Astrocyte (in vitro differentiated cells and primary cell): ENCODE data around the gene ASGR2. TPM values are rescaled to one million over a fixed set of nuclear protein-coding genes. Genes with fewer than 3 reads are reported as not detected.

Experiments used
- DNase-seq: peaks from one replicate; pipeline ENCODE4 v3.0.0-alpha.2; 2010; ENCODE audit warnings: low read depth
- FAIRE-seq: peaks from 2 replicates; lab custom pipeline; 2011; peaks lifted over from hg19 to GRCh38; lab: Jason Lieb, UNC
- H2AFZ ChIP-seq: 2 replicates; pipeline ENCODE4 v1.6.0; 2012; ENCODE audit warnings: low read depth, low read length, inconsistent platforms
- H3K27ac ChIP-seq: 2 replicates; pipeline ENCODE4 v1.5.1; 2011; ENCODE audit warnings: low read depth, low read length, inconsistent platforms
- H3K27me3 ChIP-seq: 2 replicates; pipeline ENCODE4 v1.6.0; 2011; ENCODE audit warnings: low read length, inconsistent platforms; ENCODE audit not compliant: insufficient read depth
- H3K36me3 ChIP-seq: 2 replicates; pipeline ENCODE4 v1.5.1; 2011; ENCODE audit warnings: low read length, inconsistent platforms; ENCODE audit not compliant: insufficient read depth
- H3K4me1 ChIP-seq: 2 replicates; pipeline ENCODE4 v1.5.1; 2011; ENCODE audit warnings: low read length, inconsistent platforms; ENCODE audit not compliant: insufficient read depth
- H3K4me2 ChIP-seq: 2 replicates; pipeline ENCODE4 v1.6.0; 2012; ENCODE audit warnings: low read length, inconsistent platforms
- H3K4me3 ChIP-seq: 2 replicates; pipeline ENCODE4 v1.5.1; 2011; ENCODE audit warnings: low read depth, mild to moderate bottlenecking, low read length, inconsistent platforms; ENCODE audit not compliant: insufficient read depth
- H3K79me2 ChIP-seq: 2 replicates; pipeline ENCODE4 v1.6.0; 2012; ENCODE audit warnings: mild to moderate bottlenecking, low read length, inconsistent platforms; ENCODE audit not compliant: insufficient read depth
- H3K9ac ChIP-seq: 2 replicates; pipeline ENCODE4 v1.6.0; 2012; ENCODE audit warnings: mild to moderate bottlenecking, low read length, inconsistent platforms
- H3K9me3 ChIP-seq: 2 replicates; pipeline ENCODE4 v1.5.1; 2012; ENCODE audit warnings: low read depth, mild to moderate bottlenecking, low read length, inconsistent platforms; ENCODE audit not compliant: insufficient read depth
- H4K20me1 ChIP-seq: 2 replicates; pipeline ENCODE4 v1.6.0; 2012; ENCODE audit warnings: low read length, inconsistent platforms; ENCODE audit not compliant: insufficient read depth
- H3K27ac Mint-ChIP-seq: one replicate; pipeline ENCODE4 v1.8.0; 2021; ENCODE audit warnings: mild to moderate bottlenecking, mixed read lengths; ENCODE audit not compliant: unreplicated experiment
- H3K27me3 Mint-ChIP-seq: one replicate; pipeline ENCODE4 v1.8.0; 2021; ENCODE audit warnings: low read depth, mixed read lengths; ENCODE audit not compliant: unreplicated experiment
- H3K36me3 Mint-ChIP-seq: one replicate; pipeline ENCODE4 v1.8.0; 2021; ENCODE audit warnings: low read depth, mixed read lengths; ENCODE audit not compliant: unreplicated experiment
- H3K4me1 Mint-ChIP-seq: one replicate; pipeline ENCODE4 v1.8.0; 2021; ENCODE audit warnings: low read depth, mixed read lengths; ENCODE audit not compliant: unreplicated experiment
- H3K4me3 Mint-ChIP-seq: one replicate; pipeline ENCODE4 v1.8.0; 2021; ENCODE audit warnings: mild to moderate bottlenecking, moderate library complexity, mixed read lengths; ENCODE audit not compliant: unreplicated experiment
- H3K9me3 Mint-ChIP-seq: one replicate; pipeline ENCODE4 v1.8.0; 2021; ENCODE audit warnings: mild to moderate bottlenecking, mixed read lengths; ENCODE audit not compliant: unreplicated experiment
- EZH2 ChIP-seq: IDR thresholded peaks from 2 replicates; pipeline ENCODE4 v1.6.1; 2012; ENCODE audit warnings: mild to moderate bottlenecking, low read length, inconsistent platforms; ENCODE audit not compliant: insufficient read depth
- total RNA-seq: library from RNA; stranded (reverse); gene quantifications from 2 replicates; pipeline ENCODE4 v1.2.1, GENCODE V29; 2021
- TF ChIP-seq, protein P1 (sequence below): IDR thresholded peaks from 2 replicates; pipeline ENCODE4 v1.5.1; 2011; ENCODE audit warnings: low read depth, mild to moderate bottlenecking, inconsistent platforms, low read length, moderate library complexity; ENCODE audit not compliant: insufficient read depth

The ASGR2 gene
- total RNA-seq, 1 donor from 2014 or later = not detected

DNA sequence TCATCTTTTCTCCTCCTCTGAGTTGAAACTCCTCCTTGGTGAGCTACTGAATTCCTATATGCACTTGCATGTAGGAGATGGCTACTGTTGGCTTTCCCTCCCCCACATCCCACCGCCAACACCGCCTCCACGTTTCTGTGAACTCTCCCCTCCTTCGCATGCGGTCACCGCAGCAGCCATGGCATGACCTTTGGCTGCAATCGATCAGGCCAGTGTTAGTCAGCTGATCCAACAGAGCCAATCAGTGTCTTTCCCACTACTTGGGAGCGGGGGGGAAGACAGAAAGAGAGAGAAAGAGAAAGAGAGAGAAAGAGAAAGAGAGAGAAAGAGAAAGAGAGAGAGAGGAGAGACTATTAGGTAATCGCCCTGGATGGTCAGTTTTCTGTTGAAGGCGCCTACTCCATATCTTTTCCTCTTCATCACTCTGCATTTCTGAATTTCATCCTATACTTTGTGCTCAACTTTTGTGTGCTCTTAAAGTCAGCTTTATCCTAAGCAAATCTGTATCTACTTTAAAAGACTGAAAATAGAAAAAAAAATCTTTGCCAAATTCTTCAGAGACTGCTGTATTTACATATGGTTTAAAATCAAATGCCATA is 41.8 kb upstream of the ASGR2 start:
- FAIRE-seq (no peak), DNase-seq (no peak)
- Histone ChIP-seq H3K9me3 (no peaks in the 10 kb centered on the region), H3K4me2 (no peak overlapping the region), H4K20me1 (no peaks in the 10 kb centered on the region), H3K4me1 (no peaks in the 10 kb centered on the region), H3K27me3 (peaks cover 8% of the 10 kb centered on the region), H2AFZ (no peak overlapping the region), H3K36me3 (no peaks in the 10 kb centered on the region), H3K9ac (no peak overlapping the region), H3K27ac (no peak overlapping the region), H3K79me2 (no peaks in the 10 kb centered on the region), H3K4me3 (no peak overlapping the region)
- no peaks in the 10 kb centered on the region for H3K4me1 Mint-ChIP-seq
- H3K4me3 Mint-ChIP-seq = no peak overlapping the region
- H3K9me3 Mint-ChIP-seq = no peaks in the 10 kb centered on the region
- no peak overlapping the region for H3K27ac Mint-ChIP-seq
- no peak for TF ChIP-seq EZH2
- TF ChIP-seq, protein P1, sequence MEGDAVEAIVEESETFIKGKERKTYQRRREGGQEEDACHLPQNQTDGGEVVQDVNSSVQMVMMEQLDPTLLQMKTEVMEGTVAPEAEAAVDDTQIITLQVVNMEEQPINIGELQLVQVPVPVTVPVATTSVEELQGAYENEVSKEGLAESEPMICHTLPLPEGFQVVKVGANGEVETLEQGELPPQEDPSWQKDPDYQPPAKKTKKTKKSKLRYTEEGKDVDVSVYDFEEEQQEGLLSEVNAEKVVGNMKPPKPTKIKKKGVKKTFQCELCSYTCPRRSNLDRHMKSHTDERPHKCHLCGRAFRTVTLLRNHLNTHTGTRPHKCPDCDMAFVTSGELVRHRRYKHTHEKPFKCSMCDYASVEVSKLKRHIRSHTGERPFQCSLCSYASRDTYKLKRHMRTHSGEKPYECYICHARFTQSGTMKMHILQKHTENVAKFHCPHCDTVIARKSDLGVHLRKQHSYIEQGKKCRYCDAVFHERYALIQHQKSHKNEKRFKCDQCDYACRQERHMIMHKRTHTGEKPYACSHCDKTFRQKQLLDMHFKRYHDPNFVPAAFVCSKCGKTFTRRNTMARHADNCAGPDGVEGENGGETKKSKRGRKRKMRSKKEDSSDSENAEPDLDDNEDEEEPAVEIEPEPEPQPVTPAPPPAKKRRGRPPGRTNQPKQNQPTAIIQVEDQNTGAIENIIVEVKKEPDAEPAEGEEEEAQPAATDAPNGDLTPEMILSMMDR = no peak
- peaks cover 41% of the 10 kb centered on the region for H3K27me3 Mint-ChIP-seq
- H3K36me3 Mint-ChIP-seq = no peaks in the 10 kb centered on the region

DNA sequence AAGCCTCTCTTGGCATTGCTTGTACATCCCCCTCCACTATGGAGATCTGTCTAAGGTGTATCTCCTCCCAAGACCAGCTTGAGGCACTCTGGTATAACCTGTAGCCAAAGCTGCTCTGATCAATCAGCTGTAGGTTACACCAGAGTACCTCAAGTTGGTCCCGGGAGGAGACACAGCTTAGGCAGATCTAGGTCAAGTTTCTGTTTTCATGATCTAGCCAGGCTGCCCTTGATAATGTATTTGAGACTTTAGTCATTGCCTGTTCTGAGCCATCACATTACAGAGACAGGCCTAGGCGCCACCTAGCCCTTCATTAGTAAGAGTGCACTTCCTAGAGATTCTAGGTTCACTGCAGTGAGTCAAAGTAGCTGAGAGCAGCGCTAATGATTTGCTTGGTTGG is 33.1 kb upstream of the ASGR2 start:
- Mint-ChIP-seq H3K4me3 (no peak overlapping the region), H3K36me3 (no peaks in the 10 kb centered on the region), H3K9me3 (no peaks in the 10 kb centered on the region), H3K27me3 (peaks cover 6% of the 10 kb centered on the region), H3K4me1 (peaks cover 2% of the 10 kb centered on the region), H3K27ac (no peak overlapping the region)
- no peaks in the 10 kb centered on the region for H3K79me2 ChIP-seq
- no peak overlapping the region for H3K4me2 ChIP-seq
- peaks cover 23% of the 10 kb centered on the region for H3K27me3 ChIP-seq
- TF ChIP-seq, protein P1 = no peak
- TF ChIP-seq EZH2 = no peak
- no peak overlapping the region for H2AFZ ChIP-seq
- no peak overlapping the region for H3K9ac ChIP-seq
- no peaks in the 10 kb centered on the region for H3K4me1 ChIP-seq
- no peak for DNase-seq
- H3K9me3 ChIP-seq = no peaks in the 10 kb centered on the region
- no peak for FAIRE-seq
- H3K4me3 ChIP-seq = no peak overlapping the region
- no peaks in the 10 kb centered on the region for H3K36me3 ChIP-seq
- no peak overlapping the region for H3K27ac ChIP-seq
- H4K20me1 ChIP-seq = no peaks in the 10 kb centered on the region

DNA sequence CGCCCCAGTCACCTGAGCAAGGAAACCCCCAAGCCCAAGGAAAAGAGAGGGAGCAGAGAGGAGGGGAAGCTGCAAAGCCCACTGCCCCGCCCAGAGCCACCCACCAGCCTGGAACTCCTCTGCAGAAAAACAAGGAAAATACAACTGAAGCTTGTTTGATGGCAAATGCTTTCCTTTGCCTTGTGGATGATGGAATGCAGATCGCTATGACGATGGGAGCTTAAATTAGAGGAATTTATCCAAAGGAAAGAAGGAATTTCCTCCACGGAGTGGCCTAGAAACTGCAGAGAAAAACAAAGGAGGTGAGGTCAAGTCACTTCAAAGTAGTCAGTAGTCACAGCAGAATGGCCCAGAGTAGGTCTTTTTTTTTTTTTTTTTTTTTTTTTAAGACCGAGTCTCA is 31.5 kb upstream of the ASGR2 start:
- Mint-ChIP-seq H3K9me3 (no peaks in the 10 kb centered on the region), H3K27me3 (peaks cover 14% of the 10 kb centered on the region), H3K4me1 (peaks cover 2% of the 10 kb centered on the region), H3K27ac (no peak overlapping the region), H3K4me3 (no peak overlapping the region), H3K36me3 (no peaks in the 10 kb centered on the region)
- DNase-seq (peak; percentile 16), FAIRE-seq (no peak)
- Histone ChIP-seq H3K27me3 (peaks cover 20% of the 10 kb centered on the region), H3K4me2 (no peak overlapping the region), H3K79me2 (no peaks in the 10 kb centered on the region), H3K4me1 (no peaks in the 10 kb centered on the region), H3K9ac (no peak overlapping the region), H3K9me3 (no peaks in the 10 kb centered on the region), H3K4me3 (no peak overlapping the region), H3K36me3 (no peaks in the 10 kb centered on the region), H4K20me1 (no peaks in the 10 kb centered on the region), H2AFZ (no peak overlapping the region), H3K27ac (no peak overlapping the region)
- no peak for TF ChIP-seq EZH2
- TF ChIP-seq, protein P1 = no peak
